ENCODE data around the gene GLUD2. TPM values are rescaled to one million over a fixed set of nuclear protein-coding genes. Genes with fewer than 3 reads are reported as not detected.

Gene GLUD2
- total and polyA plus RNA-seq, 10 of the 15 experiments (the other 5 are each of a cell fraction or from before 2014, with no cell fraction given): 0.05 to 1.5 (median 0.10) TPM; not detected in 1

- SMC1A ChIA-PET (ENCODE audit: uncharacterized antibody, unreplicated experiment): interaction anchor here (0.6 kb wide), 1 partner anchor 32 kb away, joined by 3 read pairs; no protein-coding TSS in a partner anchor
- Histone ChIP-seq H3K9me3 (replicated peaks; ENCODE audit: control insufficient read depth, insufficient read depth, low read length) (no peaks in the 10 kb centered on the region; the same call in 2 of the 3 replicates), H3K4me1 (ENCODE audit: control insufficient read depth, insufficient read depth, low read length) (no peaks in the 10 kb centered on the region), H3K36me3 (ENCODE audit: control insufficient read depth in 2 of 2, insufficient read depth in 2 of 2, low read length in 1 of 2) (no peaks in the 10 kb centered on the region), H3K27ac (ENCODE audit: control insufficient read depth, insufficient read depth) (no peak overlapping the region), H3K4me3 (no peak overlapping the region), H4K20me1 (ENCODE audit: control insufficient read depth, insufficient read depth) (no peaks in the 10 kb centered on the region), H3K79me2 (ENCODE audit: control insufficient read depth, insufficient read depth, low read length) (no peaks in the 10 kb centered on the region), H3K27me3 (replicated peaks in 1 of 2; ENCODE audit: control insufficient read depth in 2 of 2, insufficient read depth in 2 of 2, low read length in 1 of 2) (no peaks in the 10 kb centered on the region), H2AFZ (ENCODE audit: control insufficient read depth, low read depth, low read length) (no peak overlapping the region), H3K9ac (ENCODE audit: control insufficient read depth, insufficient read depth, low read length) (no peak overlapping the region), H3K4me2 (ENCODE audit: control insufficient read depth, insufficient read depth) (no peak overlapping the region)
- intact Hi-C loops (cut with micrococcal nuclease; ENCODE audit: unreplicated experiment): no loop called here
- no peak for DNase-seq (ENCODE audit: low read depth, low spot score)
- no peak for FAIRE-seq
- CTCF ChIA-PET: no interaction called here
- POLR2A ChIA-PET: no interaction called here
- BruUV-seq (replicated peaks): no TSS peak
- RAD21 ChIA-PET (ENCODE audit: unreplicated experiment): no interaction called here
- 6% methylated on average over 2 of the region's 2 CpGs for WGBS (ENCODE audit: insufficient coverage, insufficient replicate concordance, low lambda C conversion rate, missing lambda C conversion rate)
- in situ Hi-C loops (cut with MboI): no loop called here
- ATAC-seq: no peak
- TF ChIP-seq SIN3A (IDR thresholded peaks at IDR 0.05; ENCODE audit: low read depth, low read length): no peak
- no peak for TF ChIP-seq ZNF217 (IDR thresholded peaks at IDR 0.05)
- no peak for TF ChIP-seq TAF1 (IDR thresholded peaks at IDR 0.05; ENCODE audit: borderline replicate concordance, low read depth, low read length)
- no peak for TF ChIP-seq EP300 (IDR thresholded peaks at IDR 0.05; ENCODE audit: borderline replicate concordance in 1 of 2, control insufficient read depth in 1 of 2, low read depth in 2 of 2, low read length in 2 of 2)
- TF ChIP-seq YBX1 (IDR thresholded peaks at IDR 0.05): no peak
- no peak for TF ChIP-seq HSF1 (IDR thresholded peaks at IDR 0.05; ENCODE audit: low read depth, low read length)
- TF ChIP-seq BCL11A (IDR thresholded peaks at IDR 0.05; ENCODE audit: low read depth, low read length): no peak
- TF ChIP-seq CBX3 (IDR thresholded peaks at IDR 0.05; ENCODE audit: borderline replicate concordance, low read depth): no peak
- TF ChIP-seq RELB (IDR thresholded peaks at IDR 0.05; ENCODE audit: low read depth): no peak
- TF ChIP-seq CREM (IDR thresholded peaks at IDR 0.05; ENCODE audit: low read depth): no peak
- no peak for TF ChIP-seq FOS (IDR thresholded peaks at IDR 0.05; ENCODE audit: borderline replicate concordance, extremely low read depth, insufficient read length)
- TF ChIP-seq ATF2 (IDR thresholded peaks at IDR 0.05; ENCODE audit: low read length): no peak
- no peak for TF ChIP-seq NFYA (IDR thresholded peaks at IDR 0.05; ENCODE audit: borderline replicate concordance, low read depth, low read length)
- no peak for TF ChIP-seq ZNF592 (IDR thresholded peaks at IDR 0.05)
- TF ChIP-seq NFIC (IDR thresholded peaks at IDR 0.05; ENCODE audit: low read depth, low read length): no peak
- no peak for TF ChIP-seq TCF7 (IDR thresholded peaks at IDR 0.05; ENCODE audit: borderline replicate concordance)
Observed at GRCh38 chrX:121085612-121086010, 38.2 kb downstream of the GLUD2 start.
